DMS79 (cell line): Measurements from ENCODE around the gene JUP.
"Not testable (repeated sequence)": the region's sequence is repeated elsewhere in the genome, so short reads cannot be mapped to it uniquely, and the experiment has no call there.

Experiments used
- DNase-seq: peaks from one replicate; lab custom pipeline; 2025; lab: John Stamatoyannopoulos, UW

JUP gene

GRCh38 chr17:41786227-41787020, at the start of gene JUP:
TSS of gene JUP (minus strand) at chr17:41786711. CDS start at chr17:41771854, 14,857 bp downstream.
- peak; percentile 99 for DNase-seq

- DNase-seq, result peak; percentile 29
Observed at GRCh38 chr17:41835800-41836549, 49.5 kb upstream of the JUP start, which contains the start of gene NT5C3B. TSS of gene NT5C3B (minus strand) at chr17:41836232. CDS start at chr17:41836193, 39 bp downstream.

- DNase-seq, result no peak
Observed at GRCh38 chr17:41835214-41835799, 48.8 kb upstream of the JUP start.

- not testable (repeated sequence) for DNase-seq
Observed at GRCh38 chr17:41829961-41830360, 43.5 kb upstream of the JUP start.

- no peak for DNase-seq
Observed at GRCh38 chr17:41825175-41825845, 38.8 kb upstream of the JUP start.

GRCh38 chr17:41824086-41824485, 37.6 kb upstream of the JUP start:
- DNase-seq, result no peak

- DNase-seq, result no peak
Observed at GRCh38 chr17:41823580-41823979, 37.1 kb upstream of the JUP start.

- DNase-seq, result no peak
Observed at GRCh38 chr17:41823141-41823524, 36.6 kb upstream of the JUP start.

- no peak for DNase-seq
Observed at GRCh38 chr17:41822216-41823140, 36.0 kb upstream of the JUP start.

GRCh38 chr17:41821776-41822175, 35.3 kb upstream of the JUP start:
- no peak for DNase-seq

GRCh38 chr17:41818024-41818423, 31.5 kb upstream of the JUP start:
- DNase-seq, result no peak

GRCh38 chr17:41816637-41817320, 30.3 kb upstream of the JUP start:
- DNase-seq, result no peak

GRCh38 chr17:41814195-41814594, 27.7 kb upstream of the JUP start:
- DNase-seq, result no peak

GRCh38 chr17:41813699-41814124, 27.2 kb upstream of the JUP start:
- DNase-seq, result no peak

GRCh38 chr17:41813152-41813680, 26.7 kb upstream of the JUP start:
- no peak for DNase-seq

GRCh38 chr17:41812381-41813151, 26.1 kb upstream of the JUP start, which contains the start of gene FKBP10:
TSS of gene FKBP10 (plus strand) at chr17:41813004. CDS start at chr17:41813035, 31 bp downstream.
- peak; percentile 77 for DNase-seq

GRCh38 chr17:41811549-41812380, 25.3 kb upstream of the JUP start, which contains the start of gene P3H4:
TSS of gene P3H4 (minus strand) at chr17:41811949. CDS start at chr17:41811915, 34 bp downstream.
- peak; percentile 66 for DNase-seq
